ENCODE data around the gene KIAA0319L. TPM values are rescaled to one million over a fixed set of nuclear protein-coding genes. Genes with fewer than 3 reads are reported as not detected.

KIAA0319L gene
- total RNA-seq, 1 experiment from 2014 or later: 46.4 TPM

- peaks cover 3% of the 10 kb centered on the region for H3K79me1 ChIP-seq (ENCODE audit: insufficient read depth, low read depth, low read length, poor library complexity, severe bottlenecking)
- no peak overlapping the region for H3K18ac ChIP-seq (ENCODE audit: insufficient read length, low read depth, low read length)
- Mint-ChIP-seq H3K4me1 (no peaks in the 10 kb centered on the region), H3K9me3 (peaks cover 2 to 10% of the 10 kb centered on the region in 2 experiments; a peak in 3 of 5 replicates), H3K4me3 (no peak overlapping the region), H3K27me3 (ENCODE audit: low read depth) (no peaks in the 10 kb centered on the region; the same call in 1 of the 2 replicates), H3K27ac (no peak overlapping the region), H3K36me3 (ENCODE audit: insufficient read depth in 1 of 3, low read depth in 3 of 3) (peaks cover 11 to 36% (median 16%) of the 10 kb centered on the region in 3 experiments)
- no peak overlapping the region for H3K4me2 ChIP-seq (ENCODE audit: insufficient read depth, insufficient read length, low read length)
- no peaks in the 10 kb centered on the region for H4K20me1 ChIP-seq (ENCODE audit: control insufficient read depth, insufficient read depth, insufficient read length)
- no peak overlapping the region for H2BK15ac ChIP-seq (ENCODE audit: low read depth, low read length)
- H3K4ac ChIP-seq (ENCODE audit: low read depth, low read length): no peak overlapping the region
- no peak overlapping the region for H3K27ac ChIP-seq (ENCODE audit: insufficient read length, low read depth, low read length)
- H3K27me3 ChIP-seq (ENCODE audit: insufficient read depth, low read length): no peaks in the 10 kb centered on the region
- no peak overlapping the region for H3K9ac ChIP-seq (ENCODE audit: extremely low read depth, insufficient read length, low read length)
- no peak overlapping the region for H2BK5ac ChIP-seq (ENCODE audit: insufficient read length, low read length)
- H2BK20ac ChIP-seq (ENCODE audit: low read depth, low read length, poor library complexity, severe bottlenecking): no peak overlapping the region
- H2BK12ac ChIP-seq (ENCODE audit: insufficient read length, low read depth, low read length): no peak overlapping the region
- no peak overlapping the region for H3K56ac ChIP-seq (ENCODE audit: insufficient read length, low read depth, low read length)
- no peak for DNase-seq
- H2BK120ac ChIP-seq (ENCODE audit: low read depth, low read length, poor library complexity, severe bottlenecking): no peak overlapping the region
- H3K4me1 ChIP-seq (ENCODE audit: insufficient read depth, low read length): no peaks in the 10 kb centered on the region
- H2AFZ ChIP-seq (ENCODE audit: low read length): no peak overlapping the region
- H3K79me2 ChIP-seq (ENCODE audit: insufficient read depth, low read length): no peaks in the 10 kb centered on the region
- no peak overlapping the region for H4K91ac ChIP-seq (ENCODE audit: insufficient read length, low read depth, low read length)
- no peak overlapping the region for H3K23ac ChIP-seq (ENCODE audit: insufficient read length, low read depth, low read length)
- no peak overlapping the region for H3T11ph ChIP-seq (ENCODE audit: low read length)
- H2AK5ac ChIP-seq (ENCODE audit: insufficient read length, low read length): no peak overlapping the region
- no peak overlapping the region for H3K14ac ChIP-seq (ENCODE audit: insufficient read depth, low read length)
- H4K8ac ChIP-seq (replicated peaks; ENCODE audit: insufficient read length, low read depth, low read length): no peak overlapping the region
- TF ChIP-seq CTCF (conservative IDR thresholded peaks at IDR 0.05): no peak
- no peaks in the 10 kb centered on the region for H3K9me3 ChIP-seq (ENCODE audit: control insufficient read depth, low read depth, low read length)
- no CpG with 5 or more reads among the region's 1 CpG for WGBS (ENCODE audit: extremely low coverage, insufficient read length, low lambda C conversion rate)
- no peaks in the 10 kb centered on the region for H3K23me2 ChIP-seq (ENCODE audit: insufficient read length, low read depth, low read length, poor library complexity, severe bottlenecking)
- no peak overlapping the region for H4K5ac ChIP-seq (ENCODE audit: insufficient read length, low read depth, low read length)
Observed at GRCh38 chr1:35490250-35490649, 67.0 kb downstream of the KIAA0319L start.

Measured in H9 (cell line).